HG03025 (cell line): Measurements from ENCODE around the gene MX2.

Source experiments
- ATAC-seq: cut with Tn5 transposase; IDR thresholded peaks from one replicate; pipeline ENCODE4 v1.9.1; 2021; ENCODE audit warnings: mild to moderate bottlenecking, moderate library complexity; ENCODE audit not compliant: unreplicated experiment, low FRiP score

The MX2 gene

GRCh38 chr21:41378849-41379248 is 17.0 kb downstream of the MX2 start:
- ATAC-seq = no peak

DNA sequence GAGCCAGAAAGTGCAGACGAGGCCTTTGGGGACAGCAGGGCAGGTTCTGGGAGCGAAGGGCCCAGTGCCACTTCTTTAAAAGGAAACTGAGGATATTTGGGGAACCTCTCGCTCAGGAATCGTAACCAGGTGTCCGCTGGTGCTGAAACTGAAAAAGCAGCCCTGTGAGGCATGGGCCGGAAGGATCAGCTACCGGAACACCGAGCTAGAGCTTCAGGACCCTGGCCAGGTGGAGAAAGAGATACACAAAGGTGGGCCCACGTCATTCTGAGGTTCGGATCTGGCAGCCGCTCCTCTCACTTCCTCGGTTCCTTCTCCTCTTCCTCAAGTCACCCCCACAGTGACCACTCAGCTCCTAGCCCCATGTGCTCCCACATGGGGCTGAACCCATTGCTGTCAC is 18.1 kb downstream of the MX2 start:
- ATAC-seq = no peak

DNA sequence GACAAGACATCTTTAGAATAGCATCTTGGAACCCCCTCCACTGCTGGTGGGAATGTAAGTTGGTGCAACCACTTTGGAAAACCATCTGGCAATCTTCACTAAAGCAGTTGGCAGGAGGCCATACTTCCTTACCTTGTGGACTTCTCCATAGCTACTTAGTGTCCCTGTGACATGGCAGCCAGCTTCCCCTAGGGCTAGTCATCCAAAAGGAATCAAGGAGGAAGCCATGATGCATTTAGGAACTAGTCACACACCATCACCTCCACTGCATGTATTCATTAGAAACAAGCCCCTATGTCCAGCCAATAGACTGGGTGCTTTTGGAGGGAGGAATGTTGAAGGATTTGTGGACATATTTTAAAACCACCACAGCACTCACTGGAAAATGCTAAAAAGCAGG is 19.9 kb downstream of the MX2 start:
- ATAC-seq = no peak

- ATAC-seq = no peak
These were observed 25.4 kb downstream of the MX2 start for GRCh38 chr21:41387042-41387819.

DNA sequence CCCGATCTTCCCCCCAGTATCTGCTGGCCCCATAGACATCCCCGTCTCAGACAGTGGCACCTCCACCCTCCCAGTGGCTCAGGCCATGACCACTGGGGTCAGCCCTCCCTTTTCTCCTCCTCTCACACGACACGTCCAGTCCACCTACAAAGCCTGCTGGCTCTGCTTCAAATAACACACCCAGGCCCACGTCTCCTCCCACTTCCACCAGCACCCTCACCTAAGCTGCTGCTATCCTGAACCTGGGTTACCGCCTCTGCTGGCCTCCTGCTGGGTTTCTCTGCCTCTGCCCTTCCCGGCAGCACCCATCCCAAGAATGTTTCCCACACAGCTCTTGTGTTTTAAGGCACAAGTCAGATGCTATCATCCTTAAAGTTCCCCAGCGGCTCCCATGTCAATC is 26.0 kb downstream of the MX2 start:
- ATAC-seq = no peak

DNA sequence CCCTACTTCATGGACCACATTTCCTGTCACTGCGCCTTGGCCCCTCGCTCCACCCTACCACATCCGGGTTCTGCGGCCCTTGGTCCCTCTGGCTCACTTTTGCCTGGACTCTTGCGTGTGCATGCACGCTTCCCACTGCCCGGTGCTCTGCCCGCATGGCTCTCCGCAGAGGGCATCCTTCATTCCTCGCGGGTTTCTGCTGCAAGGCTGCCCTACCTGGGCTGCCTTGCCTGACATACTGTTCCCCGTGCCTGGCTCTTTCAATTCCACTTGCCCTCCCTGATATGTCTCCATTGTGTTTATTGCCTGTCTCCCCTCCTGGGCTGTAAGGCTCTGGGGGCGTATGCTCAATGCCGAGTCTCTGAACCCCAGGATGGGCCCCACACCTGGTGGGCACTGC is 26.4 kb downstream of the MX2 start:
- no peak for ATAC-seq

GRCh38 chr21:41390043-41390639 is 28.3 kb downstream of the MX2 start:
- no peak for ATAC-seq

- no peak for ATAC-seq
These were observed 32.1 kb downstream of the MX2 start for GRCh38 chr21:41393876-41394465.

DNA sequence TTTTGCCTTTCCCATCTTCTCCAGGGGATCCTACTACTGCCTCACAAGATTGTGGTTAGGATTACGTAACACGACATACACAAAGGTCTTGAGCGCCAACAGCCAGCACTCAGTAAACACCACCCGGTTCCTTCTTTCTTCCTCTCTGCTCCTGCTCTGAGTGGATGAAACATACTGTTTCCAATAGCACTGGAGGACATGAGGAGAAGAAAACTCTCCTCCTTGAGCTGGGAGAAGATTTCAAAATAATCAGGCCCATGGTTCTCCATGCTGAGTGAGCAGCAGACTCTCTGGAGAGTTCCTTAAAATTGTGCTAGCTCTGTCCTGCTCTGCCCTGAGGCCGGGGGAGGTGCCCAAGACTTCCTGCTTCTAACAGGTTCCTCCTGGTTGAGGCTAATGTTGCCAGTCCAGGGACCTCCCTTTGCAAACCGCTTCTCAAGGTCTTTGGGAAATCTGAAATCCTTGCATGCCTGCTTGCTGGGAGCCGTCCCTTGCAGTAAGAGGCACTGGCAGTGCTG is 34.8 kb downstream of the MX2 start:
- ATAC-seq = no peak

DNA sequence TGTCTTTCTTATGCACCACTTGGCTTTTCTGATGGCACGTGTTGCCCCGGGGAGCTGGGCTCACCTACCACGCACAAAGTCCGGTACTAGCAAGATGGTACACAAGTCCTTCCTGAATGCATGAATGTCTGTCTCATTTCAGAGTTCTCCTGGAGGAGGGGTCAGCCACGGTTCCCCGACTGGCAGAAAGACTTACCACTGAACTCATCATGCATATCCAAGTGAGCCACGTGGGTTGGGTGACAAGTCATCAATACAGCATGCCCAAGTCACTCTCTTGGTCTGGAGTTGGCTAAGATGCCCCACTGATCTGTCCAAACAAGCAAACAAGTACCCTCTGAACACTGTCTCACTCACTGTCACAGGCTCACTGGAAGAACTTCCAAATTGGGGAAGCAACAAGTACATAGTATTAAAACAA is 35.7 kb downstream of the MX2 start:
- ATAC-seq = no peak

- no peak for ATAC-seq
These were observed 36.4 kb downstream of the MX2 start for GRCh38 chr21:41398251-41398650.

GRCh38 chr21:41398831-41399230 is 37.0 kb downstream of the MX2 start:
- ATAC-seq = no peak

GRCh38 chr21:41399246-41399800 is 37.5 kb downstream of the MX2 start:
- ATAC-seq = no peak

DNA sequence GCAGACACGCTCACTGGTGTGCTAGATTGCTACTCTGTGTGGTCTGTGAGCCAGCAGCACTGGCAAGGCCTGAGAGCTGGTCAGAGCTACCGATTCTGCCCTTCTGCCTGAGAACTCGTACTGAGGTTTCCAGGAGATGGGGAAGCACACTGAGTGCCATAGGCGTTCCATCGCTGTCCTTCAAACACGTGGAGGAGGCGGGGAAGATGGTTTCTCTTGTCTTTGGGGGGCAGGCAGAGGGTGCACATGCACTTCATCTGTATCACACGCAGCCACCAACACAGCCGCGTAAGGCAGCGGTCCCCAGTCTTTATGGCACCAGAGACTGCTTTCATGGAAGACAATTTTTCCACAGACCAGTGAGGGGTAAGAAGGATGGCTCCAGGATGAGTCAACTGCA is 40.4 kb downstream of the MX2 start:
- ATAC-seq = no peak

DNA sequence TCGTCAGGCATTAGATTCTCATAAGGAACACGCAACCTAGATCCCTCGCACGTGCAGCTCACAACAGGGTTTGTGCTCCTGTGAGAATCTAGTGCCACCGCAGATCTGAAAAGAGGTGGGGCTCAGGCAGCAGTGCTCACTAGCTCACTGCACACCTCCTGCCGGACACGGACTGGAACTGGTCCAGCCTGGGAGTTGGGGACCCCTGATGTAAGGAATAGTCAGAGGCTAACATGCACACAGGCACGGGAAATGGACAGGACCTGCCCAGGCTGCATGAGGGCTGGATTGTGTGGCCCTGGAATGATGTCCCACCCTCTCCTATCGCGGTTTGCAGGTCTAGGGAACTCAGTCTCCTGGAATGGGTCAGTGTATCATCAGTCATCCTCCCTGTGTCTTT is 41.0 kb downstream of the MX2 start:
- no peak for ATAC-seq

GRCh38 chr21:41403331-41403730 is 41.5 kb downstream of the MX2 start:
- ATAC-seq = no peak

DNA sequence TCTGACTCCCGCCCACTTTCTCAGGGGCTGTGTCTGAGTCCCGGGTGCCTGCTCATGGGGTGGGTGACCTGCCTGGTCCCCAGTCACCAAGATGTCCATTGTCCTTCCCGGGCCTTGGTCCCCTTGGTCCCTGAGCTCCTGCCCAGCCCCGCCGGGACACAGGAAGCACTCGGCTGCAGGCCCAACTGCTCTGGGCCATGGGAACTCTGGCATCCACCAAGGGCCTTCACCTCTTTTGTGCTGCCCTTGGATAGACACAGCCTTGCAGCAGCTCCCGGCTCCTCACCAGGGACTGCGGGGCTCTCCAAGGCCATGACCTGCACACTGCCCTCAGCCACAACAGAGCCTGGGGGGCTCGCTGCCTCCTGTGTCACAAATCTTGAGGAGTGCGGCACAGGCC is 42.1 kb downstream of the MX2 start:
- no peak for ATAC-seq

- no peak for ATAC-seq
These were observed 43.5 kb downstream of the MX2 start for GRCh38 chr21:41405321-41405720.

DNA sequence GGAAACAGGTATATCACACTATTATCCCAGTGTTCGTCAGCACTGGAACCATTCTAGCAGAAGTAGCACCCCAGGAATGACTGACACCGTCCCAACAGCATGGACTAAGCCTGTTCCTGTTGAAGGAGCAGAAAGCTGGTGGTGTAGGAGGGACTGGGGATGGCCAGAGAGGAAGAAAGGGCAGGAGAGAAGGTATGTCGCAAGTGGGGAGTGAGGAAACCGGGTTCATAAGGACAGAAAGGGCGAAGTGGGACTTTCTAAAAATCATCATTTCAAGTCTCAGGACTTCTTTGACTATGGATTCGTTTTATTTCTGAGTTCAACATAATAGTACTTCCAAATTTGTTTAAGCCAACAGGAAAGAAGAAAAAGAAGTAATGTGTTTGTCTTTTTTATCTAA is 44.5 kb downstream of the MX2 start:
- ATAC-seq = no peak

DNA sequence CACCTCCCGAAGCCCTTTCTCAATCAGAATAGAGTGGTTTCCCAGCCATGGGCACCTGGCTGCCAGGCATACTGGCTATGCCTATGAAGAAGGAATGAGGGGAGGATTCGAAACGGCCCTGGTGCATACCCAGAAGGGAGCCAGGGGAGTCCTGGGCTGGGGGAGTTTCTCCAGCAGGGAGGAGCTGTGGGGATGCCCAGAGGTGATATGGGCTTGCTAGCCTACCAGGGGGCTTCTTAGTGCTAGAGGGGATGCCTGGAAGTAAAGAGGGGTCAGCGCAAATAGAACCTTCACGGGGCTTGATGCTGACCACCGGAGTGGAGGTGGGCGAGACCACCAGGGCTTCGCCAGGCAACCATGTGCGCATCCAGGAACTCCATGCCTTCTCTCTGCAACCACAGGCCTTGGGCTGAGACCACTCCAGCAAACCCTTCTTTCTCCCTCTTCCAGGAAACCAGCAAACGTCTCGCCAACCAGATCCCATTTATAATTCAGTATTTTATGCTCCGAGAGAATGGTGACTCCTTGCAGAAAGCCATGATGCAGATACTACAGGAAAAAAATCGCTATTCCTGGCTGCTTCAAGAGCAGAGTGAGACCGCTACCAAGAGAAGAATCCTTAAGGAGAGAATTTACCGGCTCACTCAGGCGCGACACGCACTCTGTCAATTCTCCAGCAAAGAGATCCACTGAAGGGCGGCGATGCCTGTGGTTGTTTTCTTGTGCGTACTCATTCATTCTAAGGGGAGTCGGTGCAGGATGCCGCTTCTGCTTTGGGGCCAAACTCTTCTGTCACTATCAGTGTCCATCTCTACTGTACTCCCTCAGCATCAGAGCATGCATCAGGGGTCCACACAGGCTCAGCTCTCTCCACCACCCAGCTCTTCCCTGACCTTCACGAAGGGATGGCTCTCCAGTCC is 46.0 kb downstream of the MX2 start:
- no peak for ATAC-seq
